ENCODE data around the gene FGF10.

Gene FGF10

DNA sequence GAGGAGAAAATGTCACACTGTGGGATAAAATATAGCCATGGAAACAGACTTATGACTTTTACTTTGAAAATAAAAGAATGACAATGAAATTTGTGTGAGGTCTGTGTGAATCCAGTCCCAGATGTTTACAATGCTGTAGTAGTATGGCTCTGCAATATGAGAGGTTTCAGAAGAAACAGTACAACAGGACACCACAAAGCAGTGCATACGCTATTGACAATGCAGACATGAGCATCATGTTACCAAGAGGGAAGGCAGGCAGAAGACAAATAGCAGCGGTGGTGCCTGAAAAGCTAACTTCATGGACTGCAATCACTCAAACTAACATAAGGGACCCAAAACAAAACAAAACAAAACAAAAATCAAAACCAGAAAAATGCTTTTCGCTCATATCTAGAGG, 1.8 kb downstream of the FGF10 start:
- H3K4me3 ChIP-seq (ENCODE audit: low read depth in 1 of 2, low read length in 2 of 2): no peak overlapping the region
- no peak overlapping the region for H2AFZ ChIP-seq (ENCODE audit: low read depth, low read length)
- no peaks in the 10 kb centered on the region for H3K36me3 ChIP-seq (ENCODE audit: insufficient read depth, low read length)
- no peak for DNase-seq
- H3K9ac ChIP-seq (ENCODE audit: low read depth, low read length): no peak overlapping the region
- no peak overlapping the region for H3K4me2 ChIP-seq (ENCODE audit: insufficient read depth, low read length)
- ATAC-seq (ENCODE audit: insufficient read depth, low read depth): no peak
- TF ChIP-seq EZH2 (IDR thresholded peaks at IDR 0.05; ENCODE audit: borderline replicate concordance, low read depth, low read length, severe bottlenecking): no peak
- TF ChIP-seq, protein P1, sequence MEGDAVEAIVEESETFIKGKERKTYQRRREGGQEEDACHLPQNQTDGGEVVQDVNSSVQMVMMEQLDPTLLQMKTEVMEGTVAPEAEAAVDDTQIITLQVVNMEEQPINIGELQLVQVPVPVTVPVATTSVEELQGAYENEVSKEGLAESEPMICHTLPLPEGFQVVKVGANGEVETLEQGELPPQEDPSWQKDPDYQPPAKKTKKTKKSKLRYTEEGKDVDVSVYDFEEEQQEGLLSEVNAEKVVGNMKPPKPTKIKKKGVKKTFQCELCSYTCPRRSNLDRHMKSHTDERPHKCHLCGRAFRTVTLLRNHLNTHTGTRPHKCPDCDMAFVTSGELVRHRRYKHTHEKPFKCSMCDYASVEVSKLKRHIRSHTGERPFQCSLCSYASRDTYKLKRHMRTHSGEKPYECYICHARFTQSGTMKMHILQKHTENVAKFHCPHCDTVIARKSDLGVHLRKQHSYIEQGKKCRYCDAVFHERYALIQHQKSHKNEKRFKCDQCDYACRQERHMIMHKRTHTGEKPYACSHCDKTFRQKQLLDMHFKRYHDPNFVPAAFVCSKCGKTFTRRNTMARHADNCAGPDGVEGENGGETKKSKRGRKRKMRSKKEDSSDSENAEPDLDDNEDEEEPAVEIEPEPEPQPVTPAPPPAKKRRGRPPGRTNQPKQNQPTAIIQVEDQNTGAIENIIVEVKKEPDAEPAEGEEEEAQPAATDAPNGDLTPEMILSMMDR (IDR thresholded peaks at IDR 0.05; ENCODE audit: borderline replicate concordance, extremely low read depth, low read length, poor library complexity, severe bottlenecking): no peak
- H4K20me1 ChIP-seq (ENCODE audit: insufficient read depth, low read length): no peaks in the 10 kb centered on the region
- no peaks in the 10 kb centered on the region for H3K27me3 ChIP-seq (ENCODE audit: insufficient read depth, low read length, poor library complexity)
- H3K79me2 ChIP-seq (ENCODE audit: insufficient read depth, low read length): no peaks in the 10 kb centered on the region
- no peaks in the 10 kb centered on the region for H3K4me1 ChIP-seq (ENCODE audit: insufficient read depth, low read length)
- H3K27ac ChIP-seq (ENCODE audit: low read length): no peak overlapping the region
- no peaks in the 10 kb centered on the region for H3K9me3 ChIP-seq (ENCODE audit: insufficient read depth, low read length, severe bottlenecking)

DNA sequence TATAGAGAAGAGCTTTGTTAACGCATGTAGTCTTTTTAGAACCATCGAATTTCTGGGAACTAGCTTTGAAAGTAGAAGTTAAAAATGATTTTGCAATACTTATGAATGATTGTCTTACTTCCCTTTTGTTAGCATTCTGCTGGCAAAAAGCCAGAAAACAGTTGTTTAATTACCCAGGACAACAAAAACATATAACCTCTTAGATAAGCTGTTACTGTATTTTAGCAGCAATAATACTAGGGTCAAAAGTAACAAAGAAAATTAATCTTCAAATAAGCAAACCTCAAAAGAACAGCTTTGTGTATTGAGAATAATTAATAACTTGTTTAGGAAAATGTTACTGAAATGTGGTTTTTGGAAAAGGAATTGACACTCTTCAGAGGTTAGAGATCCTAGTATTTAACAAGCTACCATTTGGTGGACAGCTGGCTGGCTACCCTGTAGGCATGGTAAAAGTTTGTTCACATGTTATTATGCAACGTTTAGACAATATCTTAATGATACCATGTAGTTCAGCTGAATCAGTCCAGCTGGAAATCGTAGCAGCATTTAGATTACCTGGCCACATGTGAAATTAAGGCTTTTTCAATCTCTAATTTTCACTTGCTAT, 3.8 kb downstream of the FGF10 start:
- Histone ChIP-seq H3K27me3 (ENCODE audit: insufficient read depth, low read length, poor library complexity) (no peaks in the 10 kb centered on the region), H3K27ac (ENCODE audit: low read length) (no peak overlapping the region), H3K4me3 (ENCODE audit: low read depth in 1 of 2, low read length in 2 of 2) (no peak overlapping the region), H3K9ac (ENCODE audit: low read depth, low read length) (no peak overlapping the region), H3K4me2 (ENCODE audit: insufficient read depth, low read length) (no peak overlapping the region), H3K36me3 (ENCODE audit: insufficient read depth, low read length) (no peaks in the 10 kb centered on the region), H3K79me2 (ENCODE audit: insufficient read depth, low read length) (no peaks in the 10 kb centered on the region), H3K4me1 (ENCODE audit: insufficient read depth, low read length) (no peaks in the 10 kb centered on the region), H3K9me3 (ENCODE audit: insufficient read depth, low read length, severe bottlenecking) (no peaks in the 10 kb centered on the region), H4K20me1 (ENCODE audit: insufficient read depth, low read length) (no peaks in the 10 kb centered on the region), H2AFZ (ENCODE audit: low read depth, low read length) (no peak overlapping the region)
- TF ChIP-seq, protein P1 (IDR thresholded peaks at IDR 0.05; ENCODE audit: borderline replicate concordance, extremely low read depth, low read length, poor library complexity, severe bottlenecking): no peak
- no peak for TF ChIP-seq EZH2 (IDR thresholded peaks at IDR 0.05; ENCODE audit: borderline replicate concordance, low read depth, low read length, severe bottlenecking)
- ATAC-seq (ENCODE audit: insufficient read depth, low read depth) (no peak), DNase-seq (no peak)

DNA sequence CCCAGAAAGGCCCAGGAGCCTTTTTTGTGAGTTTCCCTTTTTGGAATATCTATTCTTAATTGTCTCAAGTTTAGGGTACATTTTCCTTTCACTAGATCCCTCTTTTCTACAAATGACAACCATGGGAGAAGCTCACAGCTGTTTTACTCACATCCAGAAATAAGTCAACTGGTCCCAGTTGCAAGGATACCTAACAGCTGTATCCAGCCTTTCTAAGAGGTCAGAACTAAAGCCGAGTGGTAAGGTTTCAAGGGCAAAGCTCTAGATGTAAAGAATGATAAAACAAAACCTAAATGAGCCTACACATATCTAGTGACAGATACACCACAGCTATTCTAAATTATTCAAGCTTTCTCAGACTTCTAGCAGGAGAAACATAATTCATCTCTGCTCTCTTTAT, 4.4 kb downstream of the FGF10 start:
- ATAC-seq (ENCODE audit: insufficient read depth, low read depth) (no peak), DNase-seq (no peak)
- TF ChIP-seq, protein P1 (IDR thresholded peaks at IDR 0.05; ENCODE audit: borderline replicate concordance, extremely low read depth, low read length, poor library complexity, severe bottlenecking): no peak
- TF ChIP-seq EZH2 (IDR thresholded peaks at IDR 0.05; ENCODE audit: borderline replicate concordance, low read depth, low read length, severe bottlenecking): no peak
- Histone ChIP-seq H3K9me3 (ENCODE audit: insufficient read depth, low read length, severe bottlenecking) (no peaks in the 10 kb centered on the region), H3K27ac (ENCODE audit: low read length) (no peak overlapping the region), H3K4me2 (ENCODE audit: insufficient read depth, low read length) (no peak overlapping the region), H3K4me1 (ENCODE audit: insufficient read depth, low read length) (no peaks in the 10 kb centered on the region), H2AFZ (ENCODE audit: low read depth, low read length) (no peak overlapping the region), H3K36me3 (ENCODE audit: insufficient read depth, low read length) (no peaks in the 10 kb centered on the region), H3K79me2 (ENCODE audit: insufficient read depth, low read length) (no peaks in the 10 kb centered on the region), H4K20me1 (ENCODE audit: insufficient read depth, low read length) (no peaks in the 10 kb centered on the region), H3K27me3 (ENCODE audit: insufficient read depth, low read length, poor library complexity) (no peaks in the 10 kb centered on the region), H3K4me3 (ENCODE audit: low read depth in 1 of 2, low read length in 2 of 2) (no peak overlapping the region), H3K9ac (ENCODE audit: low read depth, low read length) (no peak overlapping the region)

All from DND-41 (cell line).